HepG2 (cell line): Measurements from ENCODE around the gene FAM193A. TPM values are rescaled to one million over a fixed set of nuclear protein-coding genes. Genes with fewer than 3 reads are reported as not detected.

ENCODE experiments used
- ATAC-seq: fragments of 200-7000 bp; cut with Tn5 transposase; 3 replicates; pipeline ENCODE4 v1.9.1; 2020; ENCODE audit warnings: mild to moderate bottlenecking, moderate library complexity
- BruUV-seq: library from RNA; stranded (reverse); fragments of 400-500 nt; replicated peaks from 2 replicates; lab custom pipeline; 2021; lab: Mats Ljungman, UMichigan
- CTCF ChIA-PET: fragments of 300-600 bp; formaldehyde crosslinking; extraction: SDS; loops from one replicate; lab custom pipeline; 2021; ENCODE audit warnings: low total read pairs, inconsistent platforms, low intra/inter-chr PET ratio; lab: Yijun Ruan, JAX
- POLR2A ChIA-PET: fragments of 350-600 bp; sonication (Branson Sonifier 250); formaldehyde crosslinking; loops from one replicate; lab custom pipeline; 2020; ENCODE audit warnings: antibody characterized with exemption, inconsistent platforms; lab: Yijun Ruan, JAX
- DNase-seq: peaks from one replicate; pipeline ENCODE4 v3.0.0-alpha.2; 2015; ENCODE audit warnings: low spot score
- FAIRE-seq: peaks from 3 replicates; lab custom pipeline; 2011; peaks lifted over from hg19 to GRCh38; lab: Jason Lieb, UNC
- H2AFZ ChIP-seq: one replicate; pipeline ENCODE4 v1.6.1; 2011; ENCODE audit warnings: low read length, inconsistent platforms
- H3K27ac ChIP-seq: fragments of 300-600 bp; 3 replicates; pipeline ENCODE4 v1.8.0; 2011; ENCODE audit warnings: mixed run types, mild to moderate bottlenecking, mixed read lengths, low read length, inconsistent platforms; ENCODE audit not compliant: insufficient read depth; ENCODE audit errors: extremely low read length
- H3K27me3 ChIP-seq, 2 experiments: fragments of 200-600 bp in 1 of 2; 2 replicates in 1 of 2; 3 replicates in 1 of 2; pipeline versions ENCODE4 v1.6.0 to v1.8.0; 2011; ENCODE audit warnings: low read length in 2 of 2, mild to moderate bottlenecking in 2 of 2, moderate library complexity in 2 of 2, inconsistent platforms in 1 of 2; ENCODE audit not compliant: insufficient read depth in 2 of 2, control insufficient read depth in 1 of 2
- H3K36me3 ChIP-seq, 2 experiments: fragments of 200-600 bp in 1 of 2; replicated peaks in 1 of 2; 2 replicates in 1 of 2; 3 replicates in 1 of 2; pipeline versions ENCODE4 v1.5.1 to v1.8.0; 2011; ENCODE audit warnings: low read length in 2 of 2, inconsistent platforms in 1 of 2; ENCODE audit not compliant: insufficient read depth in 2 of 2, control insufficient read depth in 1 of 2
- H3K4me1 ChIP-seq: 2 replicates; pipeline ENCODE4 v1.5.1; 2012; ENCODE audit warnings: low read length, inconsistent platforms; ENCODE audit not compliant: insufficient read depth
- H3K4me2 ChIP-seq: 2 replicates; pipeline ENCODE4 v1.6.0; 2011; ENCODE audit warnings: low read depth, low read length, inconsistent platforms
- H3K4me3 ChIP-seq, 3 experiments: fragments of 200-600 bp in 1 of 3; sonication (generic), shearing (Covaris generic) in 1 of 3; replicated peaks in 1 of 3; 2 replicates each; pipeline ENCODE4 v1.5.1; 2011 to 2016; ENCODE audit warnings: low read length in 3 of 3, inconsistent platforms in 2 of 3, low read depth in 2 of 3, mild to moderate bottlenecking in 2 of 3, control low read depth in 1 of 3, mixed read lengths in 1 of 3; ENCODE audit not compliant: insufficient read depth in 1 of 3
- H3K79me2 ChIP-seq: one replicate; pipeline ENCODE4 v1.6.1; 2011; ENCODE audit warnings: low read length, inconsistent platforms; ENCODE audit not compliant: insufficient read depth
- H3K9ac ChIP-seq: 2 replicates; pipeline ENCODE4 v1.6.0; 2011; ENCODE audit warnings: mild to moderate bottlenecking, low read depth, low read length, inconsistent platforms; ENCODE audit not compliant: insufficient read depth
- H3K9me3 ChIP-seq: 2 replicates; pipeline ENCODE4 v1.5.1; 2012; ENCODE audit warnings: mild to moderate bottlenecking, low read length
- H4K20me1 ChIP-seq: 2 replicates; pipeline ENCODE4 v1.6.0; 2011; ENCODE audit warnings: inconsistent platforms, mild to moderate bottlenecking, low read length, moderate library complexity; ENCODE audit not compliant: insufficient read depth
- ARNT2 ChIP-seq: sonication (generic); formaldehyde crosslinking; IDR thresholded peaks from 2 replicates; pipeline ENCODE4 v1.8.0; 2022; ENCODE audit warnings: mild to moderate bottlenecking, low read depth, missing genetic modification reagents, moderate library complexity
- BHLHE40 ChIP-seq: IDR thresholded peaks from 2 replicates; pipeline ENCODE4 v1.6.1; 2011; ENCODE audit warnings: low read length, improper control_type of control experiment
- FOSL2 ChIP-seq: sonication (generic); formaldehyde crosslinking; IDR thresholded peaks from 2 replicates; pipeline ENCODE4 v1.4.0; 2020; ENCODE audit warnings: missing genetic modification reagents
- FOXO4 ChIP-seq: sonication (generic); formaldehyde crosslinking; conservative IDR thresholded peaks from 2 replicates; pipeline ENCODE4 v1.8.1; 2023; ENCODE audit warnings: missing genetic modification reagents
- HNRNPL ChIP-seq: fragments of 200-400 bp; formaldehyde crosslinking; IDR thresholded peaks from 2 replicates; pipeline ENCODE4 v1.6.1; 2017; ENCODE audit warnings: mild to moderate bottlenecking, low read depth, low read length
- KDM5B ChIP-seq: sonication (generic); formaldehyde crosslinking; IDR thresholded peaks from 2 replicates; pipeline ENCODE4 v1.4.0; 2020; ENCODE audit warnings: missing genetic modification reagents, mild to moderate bottlenecking, borderline replicate concordance
- MLX ChIP-seq: IDR thresholded peaks from 2 replicates; pipeline ENCODE4 v1.6.1; 2016
- NCOA2 ChIP-seq: sonication (generic); formaldehyde crosslinking; IDR thresholded peaks from 2 replicates; pipeline ENCODE4 v1.8.0; 2022; ENCODE audit warnings: inconsistent platforms
- TERF1 ChIP-seq: sonication (generic); formaldehyde crosslinking; IDR thresholded peaks from 2 replicates; pipeline ENCODE4 v1.8.0; 2022; ENCODE audit warnings: mild to moderate bottlenecking, missing genetic modification reagents, moderate library complexity
- ZFP36L1 ChIP-seq: sonication (generic); formaldehyde crosslinking; IDR thresholded peaks from 2 replicates; pipeline ENCODE4 v1.8.0; 2022; ENCODE audit warnings: mild to moderate bottlenecking, missing genetic modification reagents, moderate library complexity
- ZNF17 ChIP-seq: sonication (generic); formaldehyde crosslinking; IDR thresholded peaks from 2 replicates; pipeline ENCODE4 v1.5.0; 2020; ENCODE audit warnings: mild to moderate bottlenecking, missing genetic modification reagents
- ZNF362 ChIP-seq: sonication (generic); formaldehyde crosslinking; IDR thresholded peaks from 2 replicates; pipeline ENCODE4 v1.4.0; 2020; ENCODE audit warnings: missing genetic modification reagents, mild to moderate bottlenecking, borderline replicate concordance
- WGBS: methylation state at CpG from one replicate; pipeline ENCODE4 v1.1.6; 2017; ENCODE audit warnings: low lambda C conversion rate; 5-methylcytosine and 5-hydroxymethylcytosine counted together
- in situ Hi-C: cut with HindIII; loops from 2 replicates; pipeline ENCODE4 v1.10.0; 2017; ENCODE audit warnings: low pct_unique_long_range_greater_than_20kb; ENCODE audit not compliant: extremely low pct_ligation_motif_present
- intact Hi-C: fragments of 100-400 bp; cut with micrococcal nuclease; formaldehyde crosslinking; loops from one replicate; pipeline ENCODE4 v1.10.0; 2022; ENCODE audit not compliant: unreplicated experiment
- polyA plus RNA-seq, 8 experiments: library from polyadenylated mRNA; depleted of rRNA in 3 of 8; stranded (reverse) in 7 of 8; unstranded in 1 of 8; fragments of >200 nt; fragmentation: Illumina TruSeq in 4 of 8; extraction: Trizol in 4 of 8; gene quantifications; 2 replicates each; pipeline versions ENCODE4 v1.2.1 to v1.2.3, GENCODE V29; 2011 to 2016; ENCODE audit warnings: low read depth in 4 of 8, missing spikeins in 1 of 8, mixed read lengths in 1 of 8; ENCODE audit not compliant: insufficient read depth in 1 of 8
- total RNA-seq, 5 experiments: library from RNA; depleted of rRNA; stranded (reverse); fragments of >200 nt; fragmentation: Illumina TruSeq; extraction: Trizol; gene quantifications; 2 replicates each; pipeline ENCODE4 v1.2.3, GENCODE V29; 2016; ENCODE audit warnings: low read depth in 1 of 5
- TF ChIP-seq, protein P1 (sequence below): sonication (generic); formaldehyde crosslinking; IDR thresholded peaks from 2 replicates; pipeline ENCODE4 v1.5.0; 2020; ENCODE audit warnings: mild to moderate bottlenecking, missing genetic modification reagents, borderline replicate concordance

The FAM193A gene
- total and polyA plus RNA-seq, 2 of the 13 experiments (the other 11 are each of a cell fraction or from before 2014, with no cell fraction given): 5.7 to 8.7 TPM

DNA sequence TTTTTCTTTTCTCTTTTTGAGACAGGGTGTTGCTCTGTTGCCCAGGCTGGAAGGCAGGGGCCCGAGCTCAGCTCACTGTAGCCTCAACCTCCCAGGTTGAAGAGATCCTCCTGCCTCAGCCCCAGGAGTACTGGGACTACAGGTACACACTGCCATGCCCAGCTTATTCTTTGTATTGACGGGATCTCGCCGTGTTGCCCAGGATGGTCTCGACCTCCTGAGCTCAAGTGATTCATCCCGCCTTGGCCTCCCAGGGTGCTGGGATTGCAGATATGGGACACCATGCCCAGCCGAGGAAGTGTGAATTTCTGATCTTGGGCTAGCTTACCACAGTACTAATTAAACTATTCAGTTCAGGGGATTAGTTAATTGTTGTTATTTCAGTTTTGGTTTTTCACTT lies 28.6 kb upstream of the FAM193A start:
- Histone ChIP-seq H4K20me1 (peaks cover 4% of the 10 kb centered on the region; the same call in 1 of the 2 replicates), H3K79me2 (peaks cover 4% of the 10 kb centered on the region), H3K4me3 (no peak overlapping the region), H3K4me1 (no peaks in the 10 kb centered on the region), H3K27me3 (no peaks in the 10 kb centered on the region), H2AFZ (no peak overlapping the region), H3K27ac (no peak overlapping the region), H3K9ac (no peak overlapping the region), H3K9me3 (no peaks in the 10 kb centered on the region), H3K36me3 (peaks cover 37 to 68% of the 10 kb centered on the region in 2 experiments), H3K4me2 (no peak overlapping the region)
- 91% methylated on average over 7 of the region's 7 CpGs for WGBS
- ChIA-PET CTCF (no interaction called here), POLR2A (no interaction called here)
- FAIRE-seq (no peak), DNase-seq (no peak), ATAC-seq (no peak)
- no peak for TF ChIP-seq MLX (CRISPR knock-in tag)
- TF ChIP-seq ARNT2 (CRISPR knock-in tag): no peak
- no peak for TF ChIP-seq FOSL2 (CRISPR knock-in tag)
- TF ChIP-seq ZFP36L1 (CRISPR knock-in tag): no peak
- TF ChIP-seq KDM5B (CRISPR knock-in tag): no peak
- TF ChIP-seq ZNF17 (CRISPR knock-in tag): no peak
- TF ChIP-seq, protein P1, sequence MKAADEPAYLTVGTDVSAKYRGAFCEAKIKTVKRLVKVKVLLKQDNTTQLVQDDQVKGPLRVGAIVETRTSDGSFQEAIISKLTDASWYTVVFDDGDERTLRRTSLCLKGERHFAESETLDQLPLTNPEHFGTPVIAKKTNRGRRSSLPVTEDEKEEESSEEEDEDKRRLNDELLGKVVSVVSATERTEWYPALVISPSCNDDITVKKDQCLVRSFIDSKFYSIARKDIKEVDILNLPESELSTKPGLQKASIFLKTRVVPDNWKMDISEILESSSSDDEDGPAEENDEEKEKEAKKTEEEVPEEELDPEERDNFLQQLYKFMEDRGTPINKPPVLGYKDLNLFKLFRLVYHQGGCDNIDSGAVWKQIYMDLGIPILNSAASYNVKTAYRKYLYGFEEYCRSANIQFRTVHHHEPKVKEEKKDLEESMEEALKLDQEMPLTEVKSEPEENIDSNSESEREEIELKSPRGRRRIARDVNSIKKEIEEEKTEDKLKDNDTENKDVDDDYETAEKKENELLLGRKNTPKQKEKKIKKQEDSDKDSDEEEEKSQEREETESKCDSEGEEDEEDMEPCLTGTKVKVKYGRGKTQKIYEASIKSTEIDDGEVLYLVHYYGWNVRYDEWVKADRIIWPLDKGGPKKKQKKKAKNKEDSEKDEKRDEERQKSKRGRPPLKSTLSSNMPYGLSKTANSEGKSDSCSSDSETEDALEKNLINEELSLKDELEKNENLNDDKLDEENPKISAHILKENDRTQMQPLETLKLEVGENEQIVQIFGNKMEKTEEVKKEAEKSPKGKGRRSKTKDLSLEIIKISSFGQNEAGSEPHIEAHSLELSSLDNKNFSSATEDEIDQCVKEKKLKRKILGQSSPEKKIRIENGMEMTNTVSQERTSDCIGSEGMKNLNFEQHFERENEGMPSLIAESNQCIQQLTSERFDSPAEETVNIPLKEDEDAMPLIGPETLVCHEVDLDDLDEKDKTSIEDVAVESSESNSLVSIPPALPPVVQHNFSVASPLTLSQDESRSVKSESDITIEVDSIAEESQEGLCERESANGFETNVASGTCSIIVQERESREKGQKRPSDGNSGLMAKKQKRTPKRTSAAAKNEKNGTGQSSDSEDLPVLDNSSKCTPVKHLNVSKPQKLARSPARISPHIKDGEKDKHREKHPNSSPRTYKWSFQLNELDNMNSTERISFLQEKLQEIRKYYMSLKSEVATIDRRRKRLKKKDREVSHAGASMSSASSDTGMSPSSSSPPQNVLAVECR (CRISPR knock-in tag): no peak
- TF ChIP-seq TERF1 (CRISPR knock-in tag): no peak
- no peak for TF ChIP-seq FOXO4
- TF ChIP-seq BHLHE40: no peak
- no peak for TF ChIP-seq ZNF362 (CRISPR knock-in tag)
- TF ChIP-seq NCOA2 (CRISPR knock-in tag): no peak
- TF ChIP-seq HNRNPL: no peak
- in situ Hi-C loops (no loop called here), intact Hi-C loops (no loop called here)
- no TSS peak for BruUV-seq
